Measurements from ENCODE around the gene GALNT6. TPM values are rescaled to one million over a fixed set of nuclear protein-coding genes. Genes with fewer than 3 reads are reported as not detected.

The GALNT6 gene
- total and polyA plus RNA-seq, 9 of the 15 experiments (the other 6 are each of a cell fraction or from before 2014, with no cell fraction given) = 1.5 to 8.6 (median 5.1) TPM

DNA sequence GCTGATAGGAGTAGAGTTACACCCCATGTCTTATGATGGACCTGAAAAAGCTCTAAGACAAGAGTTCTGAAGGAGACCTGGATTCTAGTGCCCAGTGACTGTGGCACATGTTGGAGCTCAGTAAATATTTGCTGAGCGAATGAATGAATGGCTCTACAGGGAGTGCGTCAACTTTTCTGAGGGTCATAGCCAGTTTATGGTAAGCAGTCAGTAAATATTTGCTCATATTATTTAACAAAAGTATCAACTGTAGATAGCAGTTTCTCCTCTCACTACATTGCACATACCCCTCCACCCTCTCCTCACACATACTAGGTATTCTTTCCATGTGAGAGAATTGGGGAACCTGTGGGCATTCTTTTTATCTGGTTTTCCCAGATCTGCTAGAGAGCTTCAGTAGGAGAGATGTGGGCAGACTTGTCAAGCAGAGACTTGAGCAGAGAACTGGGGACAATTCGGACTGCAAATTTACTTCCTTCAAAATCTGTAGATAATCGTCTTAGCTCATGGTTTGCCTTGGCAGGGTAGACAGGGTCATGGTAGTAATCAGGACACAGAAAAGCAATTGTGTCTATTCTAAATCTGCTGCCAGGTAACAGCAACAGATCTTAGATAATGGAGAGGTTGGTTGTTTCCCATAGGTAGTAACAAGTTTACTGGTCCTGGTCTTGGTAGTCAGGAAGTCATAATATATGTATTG is 39.1 kb upstream of the GALNT6 start (continued):
- TF ChIP-seq ZNF436 (CRISPR knock-in tag; IDR thresholded peaks at IDR 0.05) = no peak

- CTCF ChIA-PET (ENCODE audit: low intra/inter-chr PET ratio) = no interaction called here
- 0% methylated on average over 4 of the region's 4 CpGs for WGBS (ENCODE audit: insufficient coverage, low coverage, missing lambda C conversion rate)
- Histone ChIP-seq H3K4me1 (replicated peaks in 1 of 2; ENCODE audit: control insufficient read depth in 2 of 2, insufficient read depth in 2 of 2, low read length in 2 of 2) (peaks cover 0 to 6% of the 10 kb centered on the region in 2 experiments; a peak in 2 of 5 replicates), H3K9me3 (replicated peaks; ENCODE audit: control insufficient read depth, insufficient read depth, low read depth, low read length) (no peaks in the 10 kb centered on the region), H3K9ac (ENCODE audit: insufficient read depth in 1 of 2, low read depth in 2 of 2, low read length in 2 of 2) (no peak overlapping the region), H3K36me3 (ENCODE audit: control insufficient read depth, insufficient read depth, low read length) (no peaks in the 10 kb centered on the region), H4K20me1 (replicated peaks; ENCODE audit: control insufficient read depth, insufficient read depth, low read length) (peaks cover 5% of the 10 kb centered on the region; the same call in 1 of the 2 replicates), H3K4me2 (ENCODE audit: insufficient read depth, low read length) (no peak overlapping the region), H2AFZ (ENCODE audit: low read depth, low read length) (no peak overlapping the region), H3K79me2 (ENCODE audit: control insufficient read depth, insufficient read depth, low read length) (no peaks in the 10 kb centered on the region), H3K9me1 (ENCODE audit: control insufficient read depth, insufficient read depth, low read length) (no peaks in the 10 kb centered on the region), H3K4me3 (no peak overlapping the region), H3K27ac (ENCODE audit: extremely low read depth, low read depth, low read length) (no peak overlapping the region), H3K27me3 (ENCODE audit: control insufficient read depth in 2 of 2, insufficient read depth in 2 of 2, low read length in 2 of 2) (peaks cover 20% of the 10 kb centered on the region in 2 experiments)
- POLR2A ChIA-PET = no interaction called here
- BruUV-seq (replicated peaks) = no TSS peak
- no peak for FAIRE-seq
- no peak for DNase-seq (ENCODE audit: extremely low read depth in 1 of 4, low spot score in 3 of 4)
- intact Hi-C loops (cut with micrococcal nuclease) (no loop called here), in situ Hi-C loops (cut with MboI) (loop anchor here (5.0 kb wide), 1 partner anchor 443 kb away; no protein-coding TSS in a partner anchor)
- ATAC-seq = no peak
- TF ChIP-seq ZFP36 (IDR thresholded peaks at IDR 0.05; ENCODE audit: low read depth, low read length, partially characterized antibody) (no peak), TSC22D4 (tag; IDR thresholded peaks at IDR 0.05) (no peak), U2AF1 (optimal IDR thresholded peaks at IDR 0.05; ENCODE audit: low read depth, low read length) (no peak), CTCF (IDR thresholded peaks at IDR 0.05 in 2 of 3, conservative IDR thresholded peaks at IDR 0.05 in 1 of 3; ENCODE audit: insufficient read depth in 2 of 3, low read depth in 1 of 3, low read length in 3 of 3) (no peak), MYNN (IDR thresholded peaks at IDR 0.05) (no peak), MYNN (CRISPR knock-in tag; IDR thresholded peaks at IDR 0.05) (no peak), CBFA2T2 (conservative IDR thresholded peaks at IDR 0.05) (no peak), TRIM28 (IDR thresholded peaks at IDR 0.05) (no peak), MLX (CRISPR knock-in tag; conservative IDR thresholded peaks at IDR 0.05) (no peak), CREB3L1 (IDR thresholded peaks at IDR 0.05; ENCODE audit: borderline replicate concordance, low read depth) (no peak)
- TF ChIP-seq, protein P1, sequence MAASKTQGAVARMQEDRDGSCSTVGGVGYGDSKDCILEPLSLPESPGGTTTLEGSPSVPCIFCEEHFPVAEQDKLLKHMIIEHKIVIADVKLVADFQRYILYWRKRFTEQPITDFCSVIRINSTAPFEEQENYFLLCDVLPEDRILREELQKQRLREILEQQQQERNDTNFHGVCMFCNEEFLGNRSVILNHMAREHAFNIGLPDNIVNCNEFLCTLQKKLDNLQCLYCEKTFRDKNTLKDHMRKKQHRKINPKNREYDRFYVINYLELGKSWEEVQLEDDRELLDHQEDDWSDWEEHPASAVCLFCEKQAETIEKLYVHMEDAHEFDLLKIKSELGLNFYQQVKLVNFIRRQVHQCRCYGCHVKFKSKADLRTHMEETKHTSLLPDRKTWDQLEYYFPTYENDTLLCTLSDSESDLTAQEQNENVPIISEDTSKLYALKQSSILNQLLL (CRISPR knock-in tag; IDR thresholded peaks at IDR 0.05; ENCODE audit: borderline replicate concordance) = no peak
- TF ChIP-seq, protein P2, sequence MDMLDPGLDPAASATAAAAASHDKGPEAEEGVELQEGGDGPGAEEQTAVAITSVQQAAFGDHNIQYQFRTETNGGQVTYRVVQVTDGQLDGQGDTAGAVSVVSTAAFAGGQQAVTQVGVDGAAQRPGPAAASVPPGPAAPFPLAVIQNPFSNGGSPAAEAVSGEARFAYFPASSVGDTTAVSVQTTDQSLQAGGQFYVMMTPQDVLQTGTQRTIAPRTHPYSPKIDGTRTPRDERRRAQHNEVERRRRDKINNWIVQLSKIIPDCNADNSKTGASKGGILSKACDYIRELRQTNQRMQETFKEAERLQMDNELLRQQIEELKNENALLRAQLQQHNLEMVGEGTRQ (CRISPR knock-in tag; IDR thresholded peaks at IDR 0.05) = no peak
These were observed 38.5 kb upstream of the GALNT6 start for GRCh38 chr12:51429700-51430099.
